Measurements from ENCODE around the gene BYSL. TPM values are rescaled to one million over a fixed set of nuclear protein-coding genes. Genes with fewer than 3 reads are reported as not detected.

BYSL gene
- total and polyA plus RNA-seq, 9 of the 15 experiments (the other 6 are each of a cell fraction or from before 2014, with no cell fraction given), result 22.2 to 92.3 (median 53.4) TPM

DNA sequence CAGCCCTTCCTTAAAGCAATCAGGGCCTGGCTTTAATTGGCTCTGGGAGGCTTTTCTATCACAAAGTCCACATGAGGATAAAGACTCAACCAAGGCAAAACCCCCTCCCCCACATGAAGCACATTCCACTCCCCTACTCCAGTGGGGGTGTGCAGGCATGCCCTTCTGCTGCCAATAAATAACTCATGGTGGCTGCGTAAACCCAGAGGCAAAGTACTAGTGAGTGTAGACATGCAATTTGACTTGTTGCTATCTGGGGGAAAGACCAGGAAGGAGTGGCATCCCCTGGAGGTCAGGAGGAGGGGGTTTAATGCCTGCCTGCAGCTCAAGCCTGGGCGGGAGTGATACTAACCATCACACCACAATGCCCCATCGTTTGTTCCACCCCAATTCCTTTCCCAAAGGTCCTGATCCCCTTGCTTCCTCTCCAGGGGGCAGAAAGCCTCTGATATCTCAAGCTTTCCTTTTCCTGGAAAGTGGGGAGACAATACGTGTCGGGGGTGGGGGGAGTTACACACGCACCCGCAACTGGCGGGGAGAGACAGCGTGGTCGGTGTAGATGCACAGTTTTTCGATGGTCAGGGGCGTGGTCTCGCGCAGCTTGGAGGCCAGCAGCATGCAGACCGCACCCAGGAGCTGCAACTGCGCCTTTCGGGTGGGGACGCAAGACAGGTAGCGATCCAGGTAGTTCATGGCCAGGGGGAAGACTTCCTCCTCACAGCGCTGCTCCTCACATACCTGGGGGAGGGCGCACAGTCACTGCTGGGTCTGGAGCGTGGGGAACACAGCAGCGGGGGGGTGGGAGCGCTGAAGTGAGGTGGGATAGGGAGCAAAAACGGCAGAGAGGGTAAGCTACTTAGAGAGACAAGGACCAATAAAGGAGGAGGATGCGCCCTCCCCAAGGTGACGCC lies 18.8 kb downstream of the BYSL start (continued):
- TF ChIP-seq, protein P1, sequence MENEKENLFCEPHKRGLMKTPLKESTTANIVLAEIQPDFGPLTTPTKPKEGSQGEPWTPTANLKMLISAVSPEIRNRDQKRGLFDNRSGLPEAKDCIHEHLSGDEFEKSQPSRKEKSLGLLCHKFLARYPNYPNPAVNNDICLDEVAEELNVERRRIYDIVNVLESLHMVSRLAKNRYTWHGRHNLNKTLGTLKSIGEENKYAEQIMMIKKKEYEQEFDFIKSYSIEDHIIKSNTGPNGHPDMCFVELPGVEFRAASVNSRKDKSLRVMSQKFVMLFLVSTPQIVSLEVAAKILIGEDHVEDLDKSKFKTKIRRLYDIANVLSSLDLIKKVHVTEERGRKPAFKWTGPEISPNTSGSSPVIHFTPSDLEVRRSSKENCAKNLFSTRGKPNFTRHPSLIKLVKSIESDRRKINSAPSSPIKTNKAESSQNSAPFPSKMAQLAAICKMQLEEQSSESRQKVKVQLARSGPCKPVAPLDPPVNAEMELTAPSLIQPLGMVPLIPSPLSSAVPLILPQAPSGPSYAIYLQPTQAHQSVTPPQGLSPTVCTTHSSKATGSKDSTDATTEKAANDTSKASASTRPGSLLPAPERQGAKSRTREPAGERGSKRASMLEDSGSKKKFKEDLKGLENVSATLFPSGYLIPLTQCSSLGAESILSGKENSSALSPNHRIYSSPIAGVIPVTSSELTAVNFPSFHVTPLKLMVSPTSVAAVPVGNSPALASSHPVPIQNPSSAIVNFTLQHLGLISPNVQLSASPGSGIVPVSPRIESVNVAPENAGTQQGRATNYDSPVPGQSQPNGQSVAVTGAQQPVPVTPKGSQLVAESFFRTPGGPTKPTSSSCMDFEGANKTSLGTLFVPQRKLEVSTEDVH (IDR thresholded peaks at IDR 0.05; ENCODE audit: low read depth, partially characterized antibody), result no peak
- TF ChIP-seq SIN3A (IDR thresholded peaks at IDR 0.05; ENCODE audit: borderline replicate concordance in 2 of 2, control insufficient read depth in 1 of 2, low read depth in 2 of 2, low read length in 2 of 2), result peak in 1 of 2 experiments; percentile 72; a peak in 2 of 4 replicates
- TF ChIP-seq ILF3 (IDR thresholded peaks at IDR 0.05; ENCODE audit: borderline replicate concordance), result no peak
- TF ChIP-seq ZNF830 (CRISPR knock-in tag; IDR thresholded peaks at IDR 0.05), result no peak
- TF ChIP-seq MTF1 (CRISPR knock-in tag; IDR thresholded peaks at IDR 0.05; ENCODE audit: borderline replicate concordance), result no peak
- TF ChIP-seq ZSCAN32 (CRISPR knock-in tag; IDR thresholded peaks at IDR 0.05), result no peak
- no peak for TF ChIP-seq CAMTA2 (CRISPR knock-in tag; conservative IDR thresholded peaks at IDR 0.05)
- no peak for TF ChIP-seq NUFIP1 (IDR thresholded peaks at IDR 0.05; ENCODE audit: partially characterized antibody)
- TF ChIP-seq BRD9 (IDR thresholded peaks at IDR 0.05; ENCODE audit: low read depth, partially characterized antibody), result no peak
- TF ChIP-seq GABPB1 (CRISPR knock-in tag; IDR thresholded peaks at IDR 0.05), result no peak; the same call in 1 of the 2 replicates
- no peak for TF ChIP-seq ZNF445 (CRISPR knock-in tag; IDR thresholded peaks at IDR 0.05; ENCODE audit: low read depth)
- TF ChIP-seq, protein P2, sequence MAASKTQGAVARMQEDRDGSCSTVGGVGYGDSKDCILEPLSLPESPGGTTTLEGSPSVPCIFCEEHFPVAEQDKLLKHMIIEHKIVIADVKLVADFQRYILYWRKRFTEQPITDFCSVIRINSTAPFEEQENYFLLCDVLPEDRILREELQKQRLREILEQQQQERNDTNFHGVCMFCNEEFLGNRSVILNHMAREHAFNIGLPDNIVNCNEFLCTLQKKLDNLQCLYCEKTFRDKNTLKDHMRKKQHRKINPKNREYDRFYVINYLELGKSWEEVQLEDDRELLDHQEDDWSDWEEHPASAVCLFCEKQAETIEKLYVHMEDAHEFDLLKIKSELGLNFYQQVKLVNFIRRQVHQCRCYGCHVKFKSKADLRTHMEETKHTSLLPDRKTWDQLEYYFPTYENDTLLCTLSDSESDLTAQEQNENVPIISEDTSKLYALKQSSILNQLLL (CRISPR knock-in tag; IDR thresholded peaks at IDR 0.05; ENCODE audit: borderline replicate concordance), result no peak
- TF ChIP-seq POLR2A (conservative IDR thresholded peaks at IDR 0.05), result peak; percentile 39; the same call in 1 of the 2 replicates
- TF ChIP-seq, protein P3, sequence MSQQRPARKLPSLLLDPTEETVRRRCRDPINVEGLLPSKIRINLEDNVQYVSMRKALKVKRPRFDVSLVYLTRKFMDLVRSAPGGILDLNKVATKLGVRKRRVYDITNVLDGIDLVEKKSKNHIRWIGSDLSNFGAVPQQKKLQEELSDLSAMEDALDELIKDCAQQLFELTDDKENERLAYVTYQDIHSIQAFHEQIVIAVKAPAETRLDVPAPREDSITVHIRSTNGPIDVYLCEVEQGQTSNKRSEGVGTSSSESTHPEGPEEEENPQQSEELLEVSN (IDR thresholded peaks at IDR 0.05; ENCODE audit: borderline replicate concordance in 1 of 2, extremely low read depth in 1 of 2, insufficient read depth in 1 of 2, insufficient read length in 1 of 2, low read depth in 1 of 2, low read length in 1 of 2, poor library complexity in 1 of 2, severe bottlenecking in 1 of 2), result peak; percentile 68 to 69
- peak; percentile 9; the same call in 1 of the 2 replicates for TF ChIP-seq ELF2 (CRISPR knock-in tag; IDR thresholded peaks at IDR 0.05)
- no peak for TF ChIP-seq MIER1 (IDR thresholded peaks at IDR 0.05; ENCODE audit: low read depth)
- TF ChIP-seq STAT5B (CRISPR knock-in tag; IDR thresholded peaks at IDR 0.05), result no peak
- TF ChIP-seq SRSF9 (IDR thresholded peaks at IDR 0.05; ENCODE audit: borderline replicate concordance, low read depth, low read length), result no peak
- no peak for TF ChIP-seq HMG20A (CRISPR knock-in tag; conservative IDR thresholded peaks at IDR 0.05)
- TF ChIP-seq DACH1 (IDR thresholded peaks at IDR 0.05; ENCODE audit: partially characterized antibody), result no peak
- TF ChIP-seq EP400 (IDR thresholded peaks at IDR 0.05), result no peak; the same call in 1 of the 2 replicates
- no peak for TF ChIP-seq TARDBP (IDR thresholded peaks at IDR 0.05)
- TF ChIP-seq MBD2 (IDR thresholded peaks at IDR 0.05; ENCODE audit: borderline replicate concordance, low read depth), result peak; percentile 3; the same call in 1 of the 2 replicates
